Limb (tissue), 2 donors: ENCODE measurements around the gene MTERF4.

Source experiments
- DNase-seq, 2 donors: peaks; one replicate each; pipeline ENCODE4 v3.0.0-alpha.2; 2016; ENCODE audit errors: extremely low spot score in 2 of 2

MTERF4 gene, protein sequence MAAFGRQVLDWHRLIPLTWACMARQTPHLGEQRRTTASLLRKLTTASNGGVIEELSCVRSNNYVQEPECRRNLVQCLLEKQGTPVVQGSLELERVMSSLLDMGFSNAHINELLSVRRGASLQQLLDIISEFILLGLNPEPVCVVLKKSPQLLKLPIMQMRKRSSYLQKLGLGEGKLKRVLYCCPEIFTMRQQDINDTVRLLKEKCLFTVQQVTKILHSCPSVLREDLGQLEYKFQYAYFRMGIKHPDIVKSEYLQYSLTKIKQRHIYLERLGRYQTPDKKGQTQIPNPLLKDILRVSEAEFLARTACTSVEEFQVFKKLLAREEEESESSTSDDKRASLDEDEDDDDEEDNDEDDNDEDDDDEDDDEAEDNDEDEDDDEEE

DNA sequence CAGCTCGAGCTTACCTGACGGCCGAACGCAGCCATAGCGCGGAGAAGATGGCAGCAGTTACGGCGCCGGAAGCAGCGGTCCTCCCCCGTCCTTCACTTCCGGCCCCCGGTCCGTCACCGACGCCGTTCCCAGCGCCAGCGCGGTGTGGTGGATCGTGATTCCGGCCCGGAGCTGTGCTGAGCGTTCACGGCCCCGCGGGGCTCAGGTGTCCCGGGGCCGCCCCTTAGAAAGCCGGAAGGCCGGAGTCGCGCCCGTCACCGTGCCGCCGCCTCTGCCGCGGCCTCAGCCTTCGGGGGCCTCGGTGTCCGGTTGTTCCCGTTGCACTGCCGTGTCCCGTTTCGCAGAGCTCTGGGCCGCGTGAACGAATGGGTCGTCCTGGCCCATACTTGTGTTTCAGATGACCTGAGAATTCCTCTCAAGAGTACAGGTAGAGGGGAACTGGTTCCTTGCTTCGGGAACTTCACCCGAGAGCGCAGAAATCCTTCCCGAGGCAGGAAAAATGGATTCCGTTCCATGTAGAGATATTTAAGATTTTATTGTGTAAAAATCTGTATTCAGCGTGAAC is at the start of gene MTERF4:
Gene MTERF4, minus strand, starts transcription at position 49 of the 565 bp plus-strand sequence. Its CDS starts 14 bp downstream, at position 35.
- peak; percentile 88 to 91 for DNase-seq

DNA sequence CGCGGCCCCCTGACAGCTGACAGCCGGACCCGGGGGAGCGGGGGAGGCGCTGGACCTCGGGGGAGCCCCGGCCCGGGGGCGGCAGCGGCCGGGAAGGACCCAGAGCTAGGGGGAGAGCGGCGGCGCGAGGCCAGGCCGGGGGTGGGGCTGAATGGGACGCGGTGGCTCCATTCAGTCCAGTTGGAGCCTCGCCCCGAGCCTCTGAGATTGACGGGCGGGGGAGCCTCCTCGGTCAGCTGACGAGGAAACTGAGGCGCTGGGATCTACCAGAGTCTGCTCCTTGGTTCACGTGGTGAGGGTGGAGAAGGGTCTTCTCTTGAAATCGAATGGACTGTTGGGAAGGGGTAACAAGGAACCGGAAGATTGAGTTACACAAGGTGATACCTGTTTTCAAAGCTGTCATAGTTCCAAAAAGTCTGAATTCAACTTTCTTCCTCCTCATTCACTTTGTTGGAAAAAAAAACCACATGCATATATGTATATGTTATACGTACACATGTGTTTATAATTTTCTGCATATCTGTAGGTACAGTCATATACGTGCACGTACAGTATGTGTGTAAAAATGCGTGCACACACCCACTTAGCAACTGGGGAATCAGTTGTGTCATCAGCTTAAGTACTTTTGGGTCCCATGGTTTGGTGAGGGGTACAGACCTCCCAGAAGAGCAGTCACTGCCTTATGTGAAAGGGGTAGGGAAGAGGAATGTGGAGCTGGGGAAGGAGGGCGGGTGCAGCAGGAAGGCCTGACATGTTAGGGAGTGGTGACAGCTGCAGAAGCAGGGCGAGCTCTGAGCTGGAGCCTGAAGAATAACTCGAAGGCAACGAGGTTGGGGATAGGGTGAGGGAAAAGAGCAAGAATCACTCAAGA is 48.8 kb upstream of the MTERF4 start:
- no peak for DNase-seq

DNA sequence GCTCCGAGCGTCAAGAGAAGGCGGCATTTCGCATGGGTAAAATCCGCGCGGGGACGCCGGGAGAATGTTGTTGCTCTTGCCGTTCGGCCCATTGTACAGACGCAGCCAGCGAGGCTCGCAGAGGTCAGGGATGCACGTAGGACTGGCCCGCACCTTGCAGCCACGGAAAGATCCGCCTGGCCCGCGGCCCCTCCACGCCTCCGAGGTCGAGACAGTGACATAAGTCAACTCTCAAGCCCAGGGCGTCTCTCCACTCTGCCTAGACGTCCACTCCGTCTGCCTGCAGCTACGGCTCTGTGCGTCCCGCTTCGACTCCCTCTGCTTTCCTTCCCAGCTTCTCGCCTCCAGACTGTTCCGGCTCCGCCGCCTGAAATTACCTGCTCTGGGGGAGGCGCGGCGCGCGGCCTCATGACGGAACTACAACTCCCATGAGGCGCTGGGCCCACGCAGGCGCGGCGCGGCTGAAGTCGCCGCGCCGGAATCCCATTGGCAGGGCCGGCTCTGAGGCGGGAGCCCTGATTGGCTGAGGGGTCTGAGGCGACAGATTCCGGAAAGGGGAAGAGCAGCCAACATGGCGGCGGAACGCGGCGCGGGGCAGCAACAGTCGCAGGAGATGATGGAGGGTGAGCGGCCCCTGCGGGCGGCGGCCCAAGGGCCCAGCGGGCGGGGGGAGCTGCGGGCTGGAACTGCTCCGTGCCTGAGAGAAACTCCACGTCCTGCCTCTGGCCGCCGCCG is 48.0 kb upstream of the MTERF4 start, which contains the start of gene PPP1R7:
Gene PPP1R7, plus strand, starts transcription at position 543 of the 735 bp plus-strand sequence. Its CDS starts 29 bp downstream, at position 572.
- peak; percentile 95 to 96 for DNase-seq

- DNase-seq, result no peak
Observed at GRCh38 chr2:241149675-241149924, 47.5 kb upstream of the MTERF4 start.

DNA sequence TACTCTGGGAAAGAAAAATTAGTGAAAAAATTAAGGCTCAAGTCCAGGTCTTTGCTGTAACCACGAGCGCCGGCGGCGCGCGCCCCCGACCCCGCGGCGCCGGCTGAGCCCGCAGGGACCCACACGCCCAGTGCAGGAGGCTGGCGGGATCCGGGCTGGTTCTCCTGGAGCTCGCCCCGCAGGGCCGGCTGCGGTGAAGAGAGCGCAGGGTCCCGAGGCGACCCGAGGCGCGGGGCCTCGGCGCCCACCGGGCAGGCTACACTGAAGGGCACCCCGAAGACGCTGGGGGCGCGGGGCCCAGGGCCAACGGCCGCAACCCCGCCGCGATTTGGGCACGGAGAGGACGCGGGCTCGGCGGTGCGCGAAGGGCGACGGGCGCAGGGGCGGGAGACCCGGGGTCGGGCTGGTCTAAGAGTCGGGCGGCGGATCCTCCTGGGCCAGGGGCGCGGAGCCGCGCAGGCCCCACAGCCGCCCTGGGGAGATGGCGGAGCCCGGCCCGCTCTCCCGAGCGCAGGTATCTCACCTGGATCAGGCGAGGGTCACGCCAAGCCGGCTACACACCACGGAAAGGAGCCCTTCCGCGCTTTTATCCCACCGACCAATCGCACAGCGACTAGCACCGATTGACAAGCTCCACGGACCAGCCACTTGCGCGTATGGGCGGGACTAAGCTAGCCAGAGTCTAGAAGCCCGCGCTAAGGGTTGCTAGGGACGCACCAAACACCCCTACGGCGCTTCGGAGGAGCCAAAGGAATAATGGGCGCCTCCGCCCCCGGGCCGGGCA is 47.0 kb upstream of the MTERF4 start, which contains the start of gene PASK:
Gene PASK, minus strand, starts transcription at position 582 of the 784 bp plus-strand sequence. CDS start 6,440 bp downstream, outside the sequence.
- peak; percentile 91 to 94 for DNase-seq

DNA sequence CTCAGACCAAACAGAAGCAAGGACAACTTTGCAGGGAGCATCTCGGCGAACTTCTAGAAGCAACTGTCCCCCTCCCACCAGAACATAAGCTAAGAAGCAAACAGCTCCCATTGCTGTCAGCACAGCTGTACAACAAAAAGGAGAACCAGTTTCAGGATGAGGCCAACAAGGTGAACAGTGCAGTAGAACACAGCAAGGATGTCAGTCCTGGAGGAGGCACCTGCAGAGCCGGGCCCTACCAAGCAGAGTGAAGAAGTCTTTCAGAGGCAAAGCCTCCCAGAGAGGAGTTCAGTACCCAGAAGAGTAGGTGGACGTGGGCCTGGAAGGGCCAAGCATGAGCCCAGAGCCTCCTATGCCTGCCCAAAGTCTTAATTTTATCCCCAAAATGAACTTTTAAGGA is 46.2 kb upstream of the MTERF4 start:
- DNase-seq, result no peak

GRCh38 chr2:241147336-241147735 is 45.2 kb upstream of the MTERF4 start:
- DNase-seq, result no peak

DNA sequence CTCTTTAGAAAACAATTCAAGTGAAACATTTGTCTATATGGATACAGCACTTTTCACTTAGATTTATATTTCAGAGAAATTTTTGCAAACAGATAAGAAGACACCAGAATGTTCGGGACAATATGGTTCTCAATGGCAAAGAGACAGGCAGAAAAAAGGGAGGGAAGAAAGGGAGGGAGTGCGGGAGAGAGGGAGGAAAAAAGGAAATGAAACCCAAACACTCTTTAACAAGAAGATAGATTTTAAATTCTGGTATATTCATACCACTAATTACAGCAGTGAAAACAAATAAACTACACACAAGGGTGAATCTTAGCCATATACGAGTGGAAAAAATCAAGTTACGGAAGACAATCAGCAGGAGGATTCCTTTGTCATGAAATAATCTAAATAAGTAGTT is 44.2 kb upstream of the MTERF4 start:
- DNase-seq, result no peak

- no peak for DNase-seq
Observed at GRCh38 chr2:241142593-241142992, 40.5 kb upstream of the MTERF4 start.

- DNase-seq, result no peak
Observed at GRCh38 chr2:241142063-241142462, 40.0 kb upstream of the MTERF4 start.

GRCh38 chr2:241141214-241141770 is 39.2 kb upstream of the MTERF4 start:
- DNase-seq, result no peak

- no peak for DNase-seq
Observed at GRCh38 chr2:241140445-241140840, 38.4 kb upstream of the MTERF4 start.

GRCh38 chr2:241139531-241140444 is 37.7 kb upstream of the MTERF4 start:
- DNase-seq, result no peak

- DNase-seq, result no peak
Observed at GRCh38 chr2:241138471-241138870, 36.4 kb upstream of the MTERF4 start.

- DNase-seq, result no peak
Observed at GRCh38 chr2:241137276-241138190, 35.4 kb upstream of the MTERF4 start.

DNA sequence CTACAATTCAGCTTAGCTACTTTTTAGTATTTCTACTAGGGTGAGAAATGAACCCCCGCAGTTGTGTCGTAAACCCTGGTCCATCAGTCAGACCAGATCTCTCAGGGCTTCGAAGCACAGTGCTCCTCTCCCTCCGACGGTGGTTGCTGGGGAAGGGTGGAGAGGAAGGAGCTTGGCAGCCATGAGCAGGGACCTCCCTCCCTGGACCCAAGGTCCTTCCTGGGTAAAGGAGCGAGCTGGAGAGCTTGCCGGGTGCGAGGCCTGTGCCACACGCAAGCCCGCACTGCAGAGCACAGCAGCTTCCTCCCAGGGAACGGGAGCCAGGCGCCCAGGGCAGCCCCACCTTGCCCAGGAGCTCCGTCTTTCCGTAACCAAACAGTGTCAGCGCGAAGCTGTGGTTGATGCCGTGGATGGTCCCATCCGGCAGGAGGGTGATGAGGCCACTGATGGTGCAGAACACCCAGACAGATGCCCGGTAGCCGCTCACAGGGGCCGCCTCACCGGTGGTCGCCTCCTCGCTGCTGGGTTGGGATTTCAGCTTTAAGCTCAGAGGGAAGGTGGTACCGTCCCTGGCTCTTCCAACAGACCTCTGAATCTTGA is 34.7 kb upstream of the MTERF4 start:
- DNase-seq, result no peak

DNA sequence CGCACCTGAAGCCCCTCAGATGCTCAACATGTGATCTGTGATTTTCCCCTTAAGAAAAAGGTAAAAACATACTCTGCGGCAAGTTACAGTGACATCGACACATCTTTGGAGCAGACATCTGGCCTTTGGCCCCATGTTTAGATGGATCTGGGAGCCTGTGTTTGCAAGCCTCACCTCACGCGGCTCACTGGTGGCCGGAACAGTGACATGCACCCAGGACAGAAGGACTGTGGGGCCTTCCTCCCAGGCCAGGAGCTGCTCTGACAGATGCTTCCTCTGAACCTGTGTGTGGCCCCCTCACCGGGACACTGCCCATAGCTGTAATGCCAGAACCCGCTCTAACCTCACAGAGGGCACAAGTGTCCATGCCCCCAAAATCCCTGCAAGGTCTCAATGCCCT is 34.1 kb upstream of the MTERF4 start:
- DNase-seq, result no peak

GRCh38 chr2:241135737-241136136 is 33.6 kb upstream of the MTERF4 start:
- DNase-seq, result no peak
